HG03432 (cell line): ENCODE data around the gene USP2.
"Not testable (repeated sequence)": the region's sequence is repeated elsewhere in the genome, so short reads cannot be mapped to it uniquely, and the experiment has no call there.

Experiments used
- ATAC-seq: cut with Tn5 transposase; IDR thresholded peaks from one replicate; pipeline ENCODE4 v1.9.1; 2021; ENCODE audit warnings: mild to moderate bottlenecking, moderate library complexity; ENCODE audit not compliant: unreplicated experiment

The USP2 gene

DNA sequence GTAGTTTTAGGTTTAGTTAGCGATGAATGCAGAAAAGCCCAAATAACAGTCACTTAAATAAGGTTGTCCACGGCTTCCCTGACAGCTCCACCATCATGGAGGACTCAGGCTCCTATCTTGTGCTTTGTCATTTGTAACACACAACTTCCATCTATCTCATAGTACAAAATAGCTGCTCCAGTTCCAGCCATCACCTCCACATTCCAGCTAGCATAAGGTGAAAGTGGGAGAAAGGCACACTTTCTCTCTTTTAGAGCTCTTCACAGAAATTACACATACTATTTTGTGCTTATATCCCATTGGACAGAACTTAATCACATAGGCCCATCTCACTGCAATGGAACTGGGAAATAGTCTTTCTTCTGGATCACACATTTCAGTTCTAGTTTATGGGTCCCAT lies 32.8 kb upstream of the USP2 start:
- no peak for ATAC-seq

DNA sequence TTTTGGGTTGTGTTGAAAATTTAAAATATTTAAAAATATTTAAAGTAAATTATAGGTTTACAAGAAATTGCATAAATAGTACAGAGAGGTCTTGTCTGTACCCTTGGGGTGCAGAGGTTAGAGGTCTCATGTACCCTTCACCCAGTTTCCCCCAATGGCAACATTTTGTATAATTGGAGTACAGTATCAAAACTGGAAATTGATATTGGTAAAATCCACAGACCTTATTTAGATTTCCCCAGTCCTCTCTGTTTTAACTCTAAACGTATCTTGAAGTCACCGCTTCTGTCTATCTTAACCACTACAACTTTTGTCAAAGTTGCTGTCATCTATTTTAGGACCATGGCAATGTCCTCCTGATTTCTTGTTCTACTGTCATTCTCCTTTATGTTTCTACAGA lies 30.6 kb upstream of the USP2 start:
- no peak for ATAC-seq

DNA sequence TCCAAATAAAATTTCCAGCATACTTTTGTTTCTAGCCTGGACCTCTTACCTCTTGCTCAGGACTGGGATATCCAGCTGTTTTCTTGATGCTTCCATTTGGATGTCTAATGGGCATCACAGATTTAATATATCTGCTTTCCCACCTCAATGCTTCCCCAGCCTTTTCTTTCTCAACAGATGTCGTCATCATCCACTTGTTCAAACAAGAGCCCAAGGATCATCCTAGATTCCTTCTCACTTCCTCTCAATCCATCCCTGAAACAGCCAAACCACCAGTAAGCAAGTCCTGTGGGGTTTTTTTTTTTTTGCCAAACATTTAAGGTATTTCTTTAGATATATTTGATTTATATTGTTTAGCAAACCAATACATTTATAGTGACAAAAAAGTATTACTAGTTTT lies 29.0 kb upstream of the USP2 start:
- ATAC-seq = no peak

DNA sequence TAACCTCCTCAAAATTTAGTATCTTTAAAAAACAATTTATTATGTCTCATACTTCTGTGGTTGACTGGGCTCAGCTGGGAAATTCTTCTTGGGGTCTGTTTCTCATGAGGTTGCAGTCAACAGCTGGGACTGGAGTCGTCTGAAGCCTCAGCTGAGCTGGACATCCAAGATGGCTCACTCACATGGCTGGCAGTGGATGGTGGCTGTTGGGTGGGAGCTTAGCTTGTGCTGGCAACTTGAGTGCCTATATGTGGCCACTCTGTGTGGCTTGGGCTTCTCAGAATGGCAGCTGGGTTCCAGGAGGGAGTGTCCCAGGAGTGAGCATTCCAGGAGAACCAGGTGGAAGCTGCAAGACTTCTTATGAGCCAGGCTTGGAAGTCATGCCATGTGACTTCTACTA lies 28.2 kb upstream of the USP2 start:
- no peak for ATAC-seq

GRCh38 chr11:119406005-119406404 lies 24.5 kb upstream of the USP2 start:
- ATAC-seq = no peak

- ATAC-seq = not testable (repeated sequence)
Measured at GRCh38 chr11:119405448-119405847, 24.0 kb upstream of the USP2 start.

DNA sequence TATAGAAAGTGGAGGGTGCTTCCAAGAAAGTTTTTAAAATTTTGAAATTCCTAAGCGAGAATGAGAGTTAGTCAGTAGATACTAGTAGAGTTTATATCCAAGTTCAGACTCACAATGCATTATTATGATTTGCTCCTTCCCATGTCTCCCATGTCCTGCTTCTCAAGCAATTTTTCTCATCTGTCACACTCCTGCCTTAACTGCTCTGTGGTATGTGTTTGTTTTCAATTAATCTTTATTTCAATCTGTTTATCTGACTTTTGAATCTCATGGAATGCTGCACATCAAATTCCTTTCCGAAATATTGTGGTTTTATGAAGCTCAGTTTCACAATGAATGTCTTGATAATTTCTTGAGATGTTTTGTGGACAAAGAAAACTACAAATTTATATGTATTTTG lies 23.4 kb upstream of the USP2 start:
- no peak for ATAC-seq

DNA sequence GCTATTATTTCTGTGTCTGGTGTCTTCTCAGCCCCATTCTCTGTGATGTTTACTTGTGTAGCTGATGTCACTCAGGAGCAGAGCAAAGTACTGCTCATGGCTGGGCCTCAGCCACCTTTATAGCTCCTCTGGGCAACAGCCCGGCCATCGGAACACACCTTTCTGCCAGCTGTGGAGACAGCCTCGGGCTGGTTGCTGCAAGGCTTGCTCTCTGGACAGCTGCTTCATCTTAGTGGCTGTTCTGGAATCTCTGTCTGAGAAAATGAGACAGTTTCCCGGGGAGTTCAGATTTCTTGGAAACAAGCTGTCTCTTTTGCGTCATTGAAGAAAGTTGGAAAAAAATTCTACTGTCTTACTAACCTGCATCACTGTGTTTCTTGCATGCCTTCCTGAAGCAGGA lies 21.5 kb upstream of the USP2 start:
- ATAC-seq = no peak

DNA sequence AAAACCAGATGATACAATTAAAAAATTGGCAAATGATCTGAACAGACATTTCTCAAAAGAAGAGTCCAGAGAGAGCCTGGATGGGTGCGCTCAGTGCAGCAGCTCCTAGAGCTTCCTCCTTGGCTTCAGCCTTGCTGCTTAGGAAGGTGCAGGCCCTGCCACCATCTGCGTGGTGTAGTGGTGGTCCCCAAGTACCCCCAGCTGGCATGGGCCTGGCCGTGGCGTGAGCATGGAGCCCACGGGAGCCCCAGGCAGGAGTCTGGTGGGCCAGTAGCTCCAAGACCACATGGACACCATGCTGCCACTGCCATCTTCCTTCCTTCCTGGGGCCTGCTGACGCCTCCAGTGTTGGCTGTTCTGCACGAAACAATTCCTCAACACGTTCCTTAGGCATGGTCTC lies 21.0 kb upstream of the USP2 start:
- ATAC-seq = no peak

DNA sequence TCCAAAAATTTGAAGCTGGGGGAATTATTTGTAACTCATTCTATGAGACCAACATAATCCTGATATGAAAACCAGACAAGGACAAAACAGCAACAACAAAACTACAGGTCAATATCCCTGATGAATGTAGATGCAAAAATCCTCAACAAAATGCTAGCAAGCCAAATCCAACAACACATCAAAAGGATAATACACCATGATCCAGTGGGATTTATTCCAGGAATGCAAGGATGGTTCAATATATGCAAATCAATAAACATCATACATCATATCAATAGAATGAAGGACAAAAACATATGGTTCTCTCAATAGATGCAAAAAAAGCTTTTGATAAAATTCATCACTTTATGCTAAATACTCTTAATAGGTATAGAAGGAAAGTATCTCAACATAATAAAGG lies 19.4 kb upstream of the USP2 start:
- ATAC-seq = no peak

- ATAC-seq = no peak
Measured at GRCh38 chr11:119397740-119398139, 16.2 kb upstream of the USP2 start.

GRCh38 chr11:119396835-119397234 lies 15.3 kb upstream of the USP2 start:
- ATAC-seq = no peak

DNA sequence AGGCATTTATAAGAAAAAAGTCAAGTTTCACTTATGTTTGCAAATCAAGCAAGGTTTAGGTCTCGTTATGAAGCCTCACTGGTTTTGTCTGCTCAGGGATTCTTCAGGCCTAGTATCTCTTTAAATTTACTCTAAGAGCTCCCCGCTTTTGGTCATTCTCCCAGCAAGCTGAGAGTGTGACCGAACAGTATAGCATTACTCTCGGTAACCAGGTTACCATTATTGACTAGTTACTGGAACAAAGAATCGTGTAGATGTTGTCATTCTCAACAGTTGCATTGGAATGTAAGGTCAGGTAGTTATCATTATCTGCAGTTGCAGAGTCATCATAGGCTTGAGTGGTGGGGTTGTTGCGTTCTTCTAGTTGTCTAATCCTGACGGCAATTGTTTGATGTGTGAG lies 9.8 kb upstream of the USP2 start:
- no peak for ATAC-seq

DNA sequence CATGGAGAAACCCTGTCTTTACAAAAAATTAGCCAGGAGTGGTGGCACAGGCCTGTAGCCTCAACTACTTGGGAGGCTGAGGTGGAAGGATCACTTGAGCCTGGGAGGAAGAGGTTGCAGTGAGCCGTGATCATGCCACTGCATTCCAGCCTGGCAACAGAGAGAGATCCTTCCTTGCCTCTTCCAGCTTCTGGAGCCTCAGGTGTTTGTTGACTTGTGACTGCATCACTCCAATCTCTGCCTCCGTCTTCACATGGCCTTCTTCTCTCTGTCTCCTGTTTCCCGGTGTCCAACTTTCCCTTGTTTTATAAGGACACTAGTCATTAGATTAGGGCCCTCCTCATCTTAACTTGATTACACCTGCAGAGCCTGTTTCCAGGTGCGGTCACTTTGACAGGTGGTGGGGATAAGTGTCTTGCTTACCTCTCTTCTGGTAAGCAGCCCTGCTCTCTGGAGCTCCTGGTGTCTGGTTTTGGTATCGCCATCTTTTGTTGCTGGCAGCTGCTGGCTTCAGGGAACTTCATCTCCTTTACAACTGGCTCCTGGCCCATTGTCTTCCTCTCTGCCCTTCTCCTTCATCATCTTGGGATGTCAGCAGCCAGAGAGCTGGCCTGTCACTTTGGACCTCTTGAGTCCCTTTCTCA lies 8.2 kb upstream of the USP2 start:
- ATAC-seq = no peak

- ATAC-seq = no peak
Measured at GRCh38 chr11:119388103-119388502, 6.6 kb upstream of the USP2 start.

DNA sequence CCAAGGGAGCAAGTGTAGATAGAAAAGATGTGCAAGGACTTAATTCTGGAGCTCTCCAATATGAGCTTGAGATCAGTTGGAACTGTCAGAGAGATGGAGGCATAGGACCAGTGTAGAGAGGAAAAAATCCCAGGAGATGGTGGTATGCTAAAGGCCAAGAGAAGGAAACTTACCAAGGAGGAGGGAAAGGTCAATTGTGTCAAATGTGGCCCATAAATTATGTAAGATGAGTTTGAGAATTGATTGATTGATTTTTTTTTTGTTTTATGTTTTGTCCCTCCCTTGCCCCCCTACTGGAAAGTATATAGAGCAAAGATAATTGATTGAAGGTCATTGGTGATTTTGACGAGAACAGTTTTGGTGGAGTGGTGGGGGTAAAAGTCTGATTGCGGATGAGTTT lies 2.8 kb upstream of the USP2 start:
- no peak for ATAC-seq

DNA sequence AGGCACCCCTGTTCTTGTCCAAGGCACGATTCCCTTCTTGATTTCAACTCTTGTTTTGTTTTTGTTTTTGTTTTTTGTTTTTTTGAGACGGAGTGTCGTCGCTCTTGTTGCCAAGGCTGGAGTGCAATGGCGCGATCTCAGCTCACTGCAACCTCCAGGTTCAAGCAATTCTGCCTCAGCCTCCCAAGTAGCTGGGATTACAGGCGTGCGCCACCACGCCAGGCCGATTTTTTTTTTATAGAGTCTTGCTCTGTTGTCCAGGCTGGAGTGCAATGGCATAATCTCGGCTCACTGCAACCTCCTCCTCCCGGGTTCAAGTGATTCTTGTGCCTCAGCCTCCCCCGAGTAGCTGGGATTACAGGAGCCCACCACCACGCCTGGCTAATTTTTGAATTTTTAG lies 1.0 kb upstream of the USP2 start:
- not testable (repeated sequence) for ATAC-seq

DNA sequence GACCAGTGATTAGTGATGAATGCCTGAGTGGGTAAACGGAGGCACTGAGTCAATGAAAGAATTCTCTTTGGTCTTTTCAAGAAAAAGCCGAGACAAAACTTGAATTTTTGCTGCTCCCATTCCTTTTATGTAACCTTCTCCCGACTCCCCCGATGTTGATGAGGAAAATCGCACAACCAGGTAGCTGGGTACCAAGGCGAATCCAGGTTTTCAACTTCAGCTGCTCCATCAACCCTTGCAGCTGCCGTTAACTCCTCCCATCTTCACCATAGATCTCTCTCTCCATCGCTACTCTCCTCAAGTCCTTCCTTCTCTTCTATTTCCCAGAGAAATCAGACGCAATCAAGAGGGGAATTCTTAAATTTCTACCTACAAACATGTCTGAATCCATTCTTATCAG lies 611 bp upstream of the USP2 start:
- ATAC-seq = no peak

DNA sequence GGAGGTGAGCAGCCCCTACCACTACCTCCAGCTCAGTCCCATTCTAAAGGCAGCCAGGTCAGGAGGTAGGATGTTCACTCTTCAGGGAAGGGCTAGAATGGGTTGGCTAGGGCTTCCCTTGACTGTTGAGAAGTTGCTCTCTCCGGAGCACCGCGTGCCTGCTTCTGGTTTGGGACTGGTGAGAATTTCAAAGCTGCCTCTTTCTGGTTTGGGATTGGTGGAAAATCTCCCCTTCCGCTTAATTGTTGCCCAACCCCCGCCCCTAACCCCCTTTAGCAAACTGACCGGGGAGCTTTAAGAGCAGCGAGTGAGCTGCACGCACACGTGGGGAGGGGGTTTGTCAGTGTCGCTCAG lies 686 bp downstream of the USP2 start:
- ATAC-seq = no peak

DNA sequence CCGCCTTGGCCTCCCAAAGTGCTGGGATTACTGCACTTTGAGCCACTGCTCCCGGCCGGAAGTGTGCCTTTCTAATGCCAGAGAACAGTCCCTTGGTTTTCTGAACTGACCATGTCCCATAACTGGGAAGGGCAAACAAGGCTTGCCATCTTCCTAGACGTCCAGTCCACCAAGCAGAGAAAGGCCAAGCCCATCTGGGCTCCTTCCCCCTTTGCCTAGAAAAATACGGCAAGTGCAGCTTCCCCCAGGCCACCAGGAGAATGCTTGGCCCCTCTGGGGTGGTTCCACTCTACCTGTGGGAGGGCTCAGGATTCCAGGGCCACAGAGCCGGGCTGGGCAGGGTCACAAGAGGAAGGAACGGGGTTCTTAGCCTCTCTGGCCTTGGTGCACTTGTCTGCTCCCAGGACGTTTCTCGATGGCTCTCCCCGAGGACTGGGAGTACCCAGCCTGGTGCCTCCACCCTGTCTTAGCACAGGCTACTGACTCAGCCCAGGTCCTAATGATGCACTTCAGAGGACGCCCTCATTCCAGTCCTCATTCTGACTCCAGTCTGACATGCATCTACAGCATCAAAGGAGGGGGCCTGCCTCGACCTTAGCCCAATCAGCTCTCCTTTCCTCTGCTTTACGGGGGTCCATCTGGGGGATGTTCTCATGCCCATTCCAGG lies 1.2 kb downstream of the USP2 start:
- ATAC-seq = no peak

DNA sequence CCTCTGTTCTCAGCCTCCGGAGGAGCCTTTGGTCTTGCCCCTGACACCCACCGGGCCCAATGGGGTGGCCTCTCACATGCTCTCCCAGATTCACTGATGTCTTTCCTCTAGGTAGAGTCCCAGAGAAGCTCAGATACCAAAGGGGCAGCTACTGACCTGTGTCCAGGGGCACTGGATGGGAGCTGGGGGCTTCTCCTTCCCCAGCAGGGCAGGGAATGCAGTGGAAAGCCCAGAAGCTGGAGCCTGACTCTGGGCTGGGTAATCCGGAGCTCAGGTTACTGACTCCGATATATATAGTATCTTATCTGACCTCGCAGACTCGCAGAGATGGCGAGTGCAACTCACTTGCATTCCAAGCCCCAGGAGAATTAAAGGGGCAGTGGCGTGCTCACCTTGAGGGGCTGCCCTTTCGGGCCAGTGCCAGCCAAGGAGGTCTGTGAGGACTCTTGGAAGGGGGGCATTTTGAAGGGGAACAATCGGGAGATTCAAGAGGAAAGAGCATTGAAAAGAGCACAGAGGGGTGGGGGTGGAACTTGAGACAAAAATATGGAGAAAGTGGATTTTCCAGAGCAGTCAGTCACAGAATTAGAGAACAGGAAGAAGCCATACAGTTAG lies 2.5 kb downstream of the USP2 start:
- no peak for ATAC-seq

- no peak for ATAC-seq
Measured at GRCh38 chr11:119377961-119378667, 3.4 kb downstream of the USP2 start.
